HG03060 (cell line): ENCODE results near the gene CX3CR1.
"Not testable (repeated sequence)": the region's sequence is repeated elsewhere in the genome, so short reads cannot be mapped to it uniquely, and the experiment has no call there.

Experiments
- ATAC-seq: cut with Tn5 transposase; IDR thresholded peaks from one replicate; pipeline ENCODE4 v1.9.1; 2021; ENCODE audit warnings: low read depth, moderate number of reproducible peaks; ENCODE audit not compliant: unreplicated experiment

CX3CR1 gene

GRCh38 chr3:39228496-39228895 lies 51.3 kb downstream of the CX3CR1 start:
- ATAC-seq: no peak

GRCh38 chr3:39227596-39227995 lies 52.2 kb downstream of the CX3CR1 start:
- ATAC-seq: not testable (repeated sequence)

- no peak for ATAC-seq
Observed at GRCh38 chr3:39226106-39226741, 53.6 kb downstream of the CX3CR1 start.

- no peak for ATAC-seq
Observed at GRCh38 chr3:39224288-39224687, 55.5 kb downstream of the CX3CR1 start.

GRCh38 chr3:39222939-39223338 lies 56.9 kb downstream of the CX3CR1 start:
- no peak for ATAC-seq

GRCh38 chr3:39222462-39222861 lies 57.4 kb downstream of the CX3CR1 start:
- ATAC-seq: no peak

GRCh38 chr3:39221141-39221530 lies 58.7 kb downstream of the CX3CR1 start:
- no peak for ATAC-seq

GRCh38 chr3:39220407-39221140 lies 59.3 kb downstream of the CX3CR1 start:
- no peak for ATAC-seq

GRCh38 chr3:39219702-39220101 lies 60.1 kb downstream of the CX3CR1 start:
- ATAC-seq: no peak

- peak; percentile 85 for ATAC-seq
Observed at GRCh38 chr3:39216176-39216790, 63.6 kb downstream of the CX3CR1 start.

GRCh38 chr3:39213613-39214012 lies 66.2 kb downstream of the CX3CR1 start:
- ATAC-seq: no peak
